Suprapubic skin (tissue), 4 donors: Measurements from ENCODE around the gene NCK1. TPM values are rescaled to one million over a fixed set of nuclear protein-coding genes. Genes with fewer than 3 reads are reported as not detected.
A peak's percentile ranks its signal among the peaks of the same experiment; 100 is the strongest.

Source experiments
- DNase-seq, 2 donors: peaks; one replicate each; pipeline ENCODE4 v3.0.0-alpha.2; 2019; ENCODE audit warnings: low spot score in 2 of 2
- H3K27ac ChIP-seq: fragments of 200-600 bp; sonication (generic); one replicate; pipeline ENCODE4 v1.5.1; 2019
- H3K27me3 ChIP-seq: fragments of 200-600 bp; sonication (generic); one replicate; pipeline ENCODE4 v1.5.1; 2019
- H3K36me3 ChIP-seq: fragments of 200-600 bp; sonication (generic); one replicate; pipeline ENCODE4 v1.5.1; 2019
- H3K4me1 ChIP-seq: fragments of 200-600 bp; sonication (generic); one replicate; pipeline ENCODE4 v1.5.1; 2019
- H3K4me3 ChIP-seq: fragments of 200-600 bp; sonication (generic); one replicate; pipeline ENCODE4 v1.5.1; 2019; ENCODE audit warnings: mild to moderate bottlenecking
- H3K9me3 ChIP-seq: fragments of 200-600 bp; sonication (generic); one replicate; pipeline ENCODE4 v1.5.1; 2019
- EP300 ChIP-seq: sonication (generic); formaldehyde crosslinking; IDR thresholded peaks from one replicate; pipeline ENCODE4 v1.6.1; 2017; ENCODE audit warnings: antibody characterized with exemption
- POLR2A ChIP-seq, 2 donors: fragments of 450-650 bp; IDR thresholded peaks; one replicate each; pipeline ENCODE4 v1.6.1; 2017; ENCODE audit warnings: antibody characterized with exemption in 2 of 2, mild to moderate bottlenecking in 2 of 2, moderate library complexity in 2 of 2
- POLR2AphosphoS5 ChIP-seq, 3 donors: sonication (generic); formaldehyde crosslinking; IDR thresholded peaks; one replicate each; pipeline ENCODE4 v1.6.1; 2017; ENCODE audit warnings: antibody characterized with exemption in 3 of 3
- WGBS: methylation state at CpG from one replicate; pipeline ENCODE4 v1.1.5; 2018; 5-methylcytosine and 5-hydroxymethylcytosine counted together
- total RNA-seq, 4 donors: library from RNA; depleted of rRNA; stranded (reverse); fragments of >200 nt; gene quantifications; one replicate each; pipeline ENCODE4 v1.1.0, GENCODE V29; 2016
- TF ChIP-seq, protein P1 (sequence below), 2 donors: fragments of 200-600 bp in 1 of 2; fragments of 450-650 bp in 1 of 2; sonication (generic) in 1 of 2; IDR thresholded peaks; one replicate each; pipeline ENCODE4 v1.5.1; 2016 to 2019; ENCODE audit warnings: antibody characterized with exemption in 2 of 2, mild to moderate bottlenecking in 1 of 2, moderate library complexity in 1 of 2

Gene NCK1
- total RNA-seq, 4 donors from 2014 or later: 38.5 to 46.3 (median 43.7) TPM

DNA sequence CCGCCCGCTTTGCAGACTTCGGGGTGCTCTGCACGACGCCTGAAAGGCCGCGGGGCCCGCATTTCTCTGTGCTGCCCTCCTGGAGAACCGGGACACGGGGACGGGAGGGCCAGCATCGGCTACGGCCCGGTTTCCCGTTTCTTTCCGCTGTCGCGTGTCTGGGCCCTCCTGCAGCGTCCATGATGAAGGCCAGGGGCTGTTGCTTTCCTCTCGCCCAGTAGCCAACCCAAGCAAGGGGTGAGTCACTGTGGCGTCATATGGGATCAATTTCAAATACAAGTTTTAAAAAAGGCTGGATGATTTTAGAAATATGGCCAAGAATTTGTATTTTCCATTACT, 42.6 kb upstream of the NCK1 start:
- 0% methylated on average over 9 of the region's 21 CpGs for WGBS
- TF ChIP-seq POLR2AphosphoS5 (IDR thresholded peaks at IDR 0.05) (no peak), POLR2A (IDR thresholded peaks at IDR 0.05) (no peak), EP300 (no peak)
- TF ChIP-seq, protein P1, sequence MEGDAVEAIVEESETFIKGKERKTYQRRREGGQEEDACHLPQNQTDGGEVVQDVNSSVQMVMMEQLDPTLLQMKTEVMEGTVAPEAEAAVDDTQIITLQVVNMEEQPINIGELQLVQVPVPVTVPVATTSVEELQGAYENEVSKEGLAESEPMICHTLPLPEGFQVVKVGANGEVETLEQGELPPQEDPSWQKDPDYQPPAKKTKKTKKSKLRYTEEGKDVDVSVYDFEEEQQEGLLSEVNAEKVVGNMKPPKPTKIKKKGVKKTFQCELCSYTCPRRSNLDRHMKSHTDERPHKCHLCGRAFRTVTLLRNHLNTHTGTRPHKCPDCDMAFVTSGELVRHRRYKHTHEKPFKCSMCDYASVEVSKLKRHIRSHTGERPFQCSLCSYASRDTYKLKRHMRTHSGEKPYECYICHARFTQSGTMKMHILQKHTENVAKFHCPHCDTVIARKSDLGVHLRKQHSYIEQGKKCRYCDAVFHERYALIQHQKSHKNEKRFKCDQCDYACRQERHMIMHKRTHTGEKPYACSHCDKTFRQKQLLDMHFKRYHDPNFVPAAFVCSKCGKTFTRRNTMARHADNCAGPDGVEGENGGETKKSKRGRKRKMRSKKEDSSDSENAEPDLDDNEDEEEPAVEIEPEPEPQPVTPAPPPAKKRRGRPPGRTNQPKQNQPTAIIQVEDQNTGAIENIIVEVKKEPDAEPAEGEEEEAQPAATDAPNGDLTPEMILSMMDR (IDR thresholded peaks at IDR 0.05): no peak
- H3K4me1 ChIP-seq: peaks cover 35% of the 10 kb centered on the region
- DNase-seq: peak in 1 of 2 donors; percentile 61
- no peaks in the 10 kb centered on the region for H3K36me3 ChIP-seq
- H3K27ac ChIP-seq: peak overlapping the region; percentile 90
- H3K4me3 ChIP-seq: peak overlapping the region; percentile 76
- no peaks in the 10 kb centered on the region for H3K9me3 ChIP-seq
- no peaks in the 10 kb centered on the region for H3K27me3 ChIP-seq

DNA sequence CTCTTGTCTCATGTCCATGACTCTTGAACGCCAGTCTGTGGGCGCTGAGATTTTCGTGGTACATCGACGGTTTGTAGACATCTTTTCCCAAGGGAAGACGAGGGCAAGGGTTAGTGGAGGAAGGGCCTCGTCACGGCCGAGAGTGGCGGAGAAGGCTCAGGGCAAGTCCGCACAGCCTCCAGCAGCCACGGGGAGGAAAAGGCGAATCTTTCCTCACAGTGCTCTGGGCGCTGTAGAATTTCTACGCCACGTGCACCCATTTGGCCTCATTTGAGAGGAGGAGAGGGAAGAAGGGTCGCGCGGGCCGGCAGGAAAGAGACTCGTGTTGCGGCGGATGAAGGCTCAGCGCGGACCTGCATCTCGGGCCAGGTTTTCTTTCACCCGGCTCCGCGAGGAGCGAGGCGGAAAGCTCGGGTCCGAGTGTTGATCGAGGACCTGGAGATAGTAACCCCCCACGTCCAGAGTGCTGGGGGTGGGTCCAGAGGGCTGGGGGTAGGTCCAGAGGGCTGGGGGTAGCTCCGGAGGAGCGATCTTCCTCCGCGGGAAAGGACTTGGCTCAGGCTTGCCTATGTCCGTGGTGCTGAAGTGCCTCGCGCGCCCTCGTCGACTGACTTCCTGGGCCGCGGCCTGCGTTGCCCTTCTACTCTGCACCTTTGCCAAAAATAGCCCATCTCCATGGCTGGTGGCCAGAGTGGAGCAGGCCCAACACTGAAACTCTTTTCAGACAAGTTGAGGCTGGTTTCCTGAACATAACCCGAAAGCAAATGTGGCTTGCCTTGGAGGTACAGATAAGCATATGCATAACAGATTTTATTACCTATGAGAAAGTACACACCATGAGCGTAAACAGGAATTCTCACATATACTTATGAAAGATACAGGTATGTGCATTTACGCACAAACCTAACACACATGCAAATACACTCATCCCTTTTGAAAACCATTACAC, 42.0 kb upstream of the NCK1 start:
- Histone ChIP-seq H3K4me3 (peak overlapping the region; percentile 76), H3K9me3 (no peaks in the 10 kb centered on the region), H3K4me1 (peaks cover 35% of the 10 kb centered on the region), H3K36me3 (no peaks in the 10 kb centered on the region), H3K27ac (peak overlapping the region; percentile 90), H3K27me3 (no peaks in the 10 kb centered on the region)
- DNase-seq: peak; percentile 68 to 79
- no peak for TF ChIP-seq EP300
- TF ChIP-seq, protein P1 (IDR thresholded peaks at IDR 0.05): no peak
- TF ChIP-seq POLR2AphosphoS5 (IDR thresholded peaks at IDR 0.05): no peak
- no peak for TF ChIP-seq POLR2A (IDR thresholded peaks at IDR 0.05)
- WGBS: 5% methylated on average over 27 of the region's 51 CpGs

DNA sequence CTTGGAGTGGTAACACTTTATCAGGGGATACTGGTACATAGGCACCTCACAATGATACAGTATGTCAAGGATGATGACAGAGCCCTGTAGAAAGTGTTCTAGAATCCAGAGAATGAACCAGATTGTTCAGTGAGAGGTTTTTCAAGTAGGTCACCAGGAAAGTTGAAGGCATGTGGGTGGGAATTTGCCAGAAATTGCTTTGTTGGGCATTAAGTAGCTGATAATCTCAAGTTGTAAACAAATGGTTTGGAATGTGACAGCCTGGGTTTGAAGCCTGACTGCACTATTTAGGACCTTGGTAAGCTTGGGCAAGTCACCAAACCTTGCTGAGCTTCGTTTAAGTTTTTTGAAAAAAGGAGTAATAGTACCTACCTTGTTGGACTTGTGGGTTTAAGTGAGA, 30.5 kb upstream of the NCK1 start:
- Histone ChIP-seq H3K36me3 (no peaks in the 10 kb centered on the region), H3K9me3 (no peaks in the 10 kb centered on the region), H3K4me1 (no peaks in the 10 kb centered on the region), H3K27me3 (no peaks in the 10 kb centered on the region), H3K27ac (no peak overlapping the region), H3K4me3 (no peak overlapping the region)
- TF ChIP-seq EP300 (no peak), POLR2A (IDR thresholded peaks at IDR 0.05) (no peak), POLR2AphosphoS5 (IDR thresholded peaks at IDR 0.05) (no peak)
- TF ChIP-seq, protein P1 (IDR thresholded peaks at IDR 0.05): no peak
- no peak for DNase-seq
- WGBS: 71% methylated on average over 1 of the region's 1 CpG

DNA sequence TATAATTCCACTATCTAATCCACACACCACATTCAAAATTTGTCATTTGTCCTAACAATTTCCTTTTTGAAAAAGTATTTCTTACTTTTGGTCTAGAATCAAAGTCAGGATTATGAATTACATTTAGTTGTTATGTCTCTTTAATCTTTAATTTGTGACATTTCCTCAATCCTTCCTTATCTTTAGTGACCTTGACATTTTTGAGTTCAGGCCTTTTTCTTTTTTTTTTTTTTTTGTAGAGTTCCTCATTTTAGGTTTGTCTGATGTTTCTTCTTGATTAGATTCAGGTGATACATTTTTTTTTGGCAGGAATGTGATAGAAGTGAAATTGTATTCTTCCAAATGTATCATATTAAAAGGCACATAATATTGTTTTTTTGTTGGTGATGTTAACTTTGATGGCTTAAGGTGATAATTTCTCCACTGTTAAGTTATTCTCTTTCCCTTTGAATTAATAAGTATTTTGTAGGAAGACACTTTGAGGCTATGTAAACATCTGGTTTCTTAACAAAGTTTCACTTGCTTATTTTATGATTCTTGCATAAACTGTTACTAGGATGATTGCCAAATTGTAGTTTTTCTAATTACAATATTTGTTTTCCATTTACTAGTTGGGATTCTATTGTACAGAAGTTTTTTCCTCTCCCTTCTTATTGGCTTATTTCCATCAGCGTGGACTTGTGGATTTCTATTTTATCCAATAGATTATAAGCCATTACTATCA, 26.8 kb upstream of the NCK1 start:
- Histone ChIP-seq H3K4me3 (no peak overlapping the region), H3K4me1 (peaks cover 12% of the 10 kb centered on the region), H3K9me3 (no peaks in the 10 kb centered on the region), H3K27ac (no peak overlapping the region), H3K27me3 (no peaks in the 10 kb centered on the region), H3K36me3 (no peaks in the 10 kb centered on the region)
- no peak for TF ChIP-seq POLR2A (IDR thresholded peaks at IDR 0.05)
- no peak for TF ChIP-seq POLR2AphosphoS5 (IDR thresholded peaks at IDR 0.05)
- no peak for TF ChIP-seq EP300
- TF ChIP-seq, protein P1 (IDR thresholded peaks at IDR 0.05): no peak
- WGBS: 69% methylated on average over 1 of the region's 1 CpG
- no peak for DNase-seq
